GM12878 (cell line): Measurements from ENCODE around the gene FEM1B. TPM values are rescaled to one million over a fixed set of nuclear protein-coding genes. Genes with fewer than 3 reads are reported as not detected.

Experiments used
- ATAC-seq: fragments of 200-7000 bp; cut with Tn5 transposase; 3 replicates; pipeline ENCODE4 v1.9.1; 2020; ENCODE audit warnings: mild to moderate bottlenecking, moderate library complexity
- BruUV-seq: library from RNA; stranded (reverse); fragments of 400-500 nt; replicated peaks from 2 replicates; lab custom pipeline; 2021; lab: Mats Ljungman, UMichigan
- CTCF ChIA-PET: fragments of 300-600 bp; sonication (Branson Sonifier 250); formaldehyde crosslinking; extraction: SDS; loops from one replicate; lab custom pipeline; 2021; ENCODE audit warnings: inconsistent platforms; lab: Yijun Ruan, JAX
- POLR2A ChIA-PET: fragments of 350-600 bp; formaldehyde crosslinking; extraction: SDS; loops from one replicate; lab custom pipeline; 2021; ENCODE audit warnings: inconsistent platforms; lab: Charles Lee
- RAD21 ChIA-PET: fragments of 300-600 bp; sonication (Branson Sonifier 250); formaldehyde crosslinking; loops from one replicate; lab custom pipeline; 2023; ENCODE audit warnings: antibody characterized with exemption; ENCODE audit not compliant: unreplicated experiment; lab: Charles Lee
- SMC1A ChIA-PET: fragments of 300-600 bp; sonication (Branson Sonifier 250); formaldehyde crosslinking; loops from one replicate; lab custom pipeline; 2023; ENCODE audit not compliant: unreplicated experiment, uncharacterized antibody; lab: Charles Lee
- DNase-seq: peaks from one replicate; pipeline ENCODE4 v3.0.0-alpha.2; 2011; ENCODE audit warnings: low read depth, low spot score
- FAIRE-seq: peaks from 3 replicates; lab custom pipeline; 2011; peaks lifted over from hg19 to GRCh38; lab: Jason Lieb, UNC
- H2AFZ ChIP-seq: 2 replicates; pipeline ENCODE4 v1.6.0; 2011; ENCODE audit warnings: low read depth, low read length, control low read depth; ENCODE audit not compliant: control insufficient read depth
- H3K27ac ChIP-seq: 2 replicates; pipeline ENCODE4 v1.5.1; 2011; ENCODE audit warnings: control low read depth; ENCODE audit not compliant: control insufficient read depth, insufficient read depth
- H3K27me3 ChIP-seq, 2 experiments: replicated peaks in 1 of 2; 2 replicates each; pipeline versions ENCODE4 v1.6.0 to v1.6.1; 2011; ENCODE audit warnings: low read length in 1 of 2; ENCODE audit not compliant: control insufficient read depth in 2 of 2, insufficient read depth in 2 of 2
- H3K36me3 ChIP-seq, 2 experiments: 2 replicates each; pipeline ENCODE4 v1.5.1; 2011; ENCODE audit warnings: low read length in 1 of 2; ENCODE audit not compliant: control insufficient read depth in 2 of 2, insufficient read depth in 2 of 2
- H3K4me1 ChIP-seq: 2 replicates; pipeline ENCODE4 v1.6.1; 2011; ENCODE audit warnings: mild to moderate bottlenecking, low read length, moderate library complexity, mixed read lengths; ENCODE audit not compliant: control insufficient read depth, insufficient read depth
- H3K4me2 ChIP-seq: 2 replicates; pipeline ENCODE4 v1.6.0; 2011; ENCODE audit warnings: control low read depth; ENCODE audit not compliant: control insufficient read depth, insufficient read depth
- H3K4me3 ChIP-seq: fragments of 200-600 bp; sonication (generic); 2 replicates; pipeline ENCODE4 v1.5.1; 2016
- H3K79me2 ChIP-seq: 2 replicates; pipeline ENCODE4 v1.6.0; 2011; ENCODE audit warnings: low read length; ENCODE audit not compliant: control insufficient read depth, insufficient read depth
- H3K9ac ChIP-seq: 2 replicates; pipeline ENCODE4 v1.8.0; 2011; ENCODE audit warnings: low read length, control low read depth, mixed read lengths; ENCODE audit not compliant: control insufficient read depth, insufficient read depth
- H3K9me3 ChIP-seq: replicated peaks from 3 replicates; pipeline ENCODE4 v1.5.1; 2011; ENCODE audit warnings: mild to moderate bottlenecking, low read length; ENCODE audit not compliant: control insufficient read depth, insufficient read depth
- H4K20me1 ChIP-seq: 2 replicates; pipeline ENCODE4 v1.6.0; 2011; ENCODE audit not compliant: control insufficient read depth, insufficient read depth
- CREB1 ChIP-seq: IDR thresholded peaks from 2 replicates; pipeline ENCODE4 v1.6.1; 2012; ENCODE audit warnings: low read depth, mild to moderate bottlenecking, inconsistent platforms
- HDGF ChIP-seq: fragments of 450-650 bp; IDR thresholded peaks from 2 replicates; pipeline ENCODE4 v1.6.1; 2016; ENCODE audit warnings: antibody characterized with exemption
- MTA2 ChIP-seq: fragments of 450-650 bp; IDR thresholded peaks from 2 replicates; pipeline ENCODE4 v1.6.1; 2016; ENCODE audit warnings: low read depth, mild to moderate bottlenecking, moderate library complexity
- MYB ChIP-seq: fragments of 150-350 bp; IDR thresholded peaks from 2 replicates; pipeline ENCODE4 v1.6.1; 2014; ENCODE audit warnings: mild to moderate bottlenecking, low read depth, low read length, borderline replicate concordance
- PBX3 ChIP-seq: IDR thresholded peaks from 2 replicates; pipeline ENCODE4 v1.6.1; 2011; ENCODE audit warnings: mild to moderate bottlenecking, low read depth, low read length, moderate library complexity; ENCODE audit not compliant: insufficient replicate concordance
- RB1 ChIP-seq: fragments of 450-650 bp; formaldehyde crosslinking; IDR thresholded peaks from 2 replicates; pipeline ENCODE4 v1.6.1; 2017; ENCODE audit warnings: mild to moderate bottlenecking, borderline replicate concordance
- TCF12 ChIP-seq: IDR thresholded peaks from 2 replicates; pipeline ENCODE4 v1.6.1; 2011; ENCODE audit warnings: low read depth, mild to moderate bottlenecking, low read length
- WRNIP1 ChIP-seq: IDR thresholded peaks from 2 replicates; pipeline ENCODE4 v1.6.1; 2011; ENCODE audit warnings: low read depth, low read length, improper control_type of control experiment, borderline replicate concordance
- ZNF274 ChIP-seq: IDR thresholded peaks from one replicate; pipeline ENCODE4 v1.8.0; 2011; ENCODE audit not compliant: insufficient read length, insufficient read depth
- WGBS: methylation state at CpG from one replicate; pipeline ENCODE4 v1.1.6; 2016; ENCODE audit warnings: low lambda C conversion rate; ENCODE audit not compliant: insufficient replicate concordance, insufficient coverage; ENCODE audit errors: missing lambda C conversion rate; 5-methylcytosine and 5-hydroxymethylcytosine counted together
- in situ Hi-C: fragments of 300-500 bp; cut with MboI; formaldehyde crosslinking; loops from 9 replicates; pipeline ENCODE4 v1.14.3; 2018; ENCODE audit warnings: mixed read lengths
- intact Hi-C: fragments of 100-400 bp; cut with micrococcal nuclease; formaldehyde crosslinking; loops from one replicate; pipeline ENCODE4 v1.14.2; 2022; ENCODE audit not compliant: unreplicated experiment
- polyA plus RNA-seq, 11 experiments: library from polyadenylated mRNA; depleted of rRNA in 4 of 11; unstranded in 6 of 11; stranded (reverse) in 5 of 11; fragments of >200 nt; fragmentation: Nextera tagmentation in 4 of 11; fragmentation: Illumina TruSeq in 1 of 11; extraction: Ambion mirVana in 4 of 11; extraction: Trizol in 1 of 11; gene quantifications; 1 replicate in 1 of 11; 2 replicates in 10 of 11; pipeline versions ENCODE4 v1.2.1 to v1.2.3, GENCODE V29; 2011 to 2016; ENCODE audit warnings: inconsistent platforms in 2 of 11, missing spikeins in 2 of 11, low read depth in 1 of 11
- total RNA-seq, 4 experiments: library from RNA; depleted of rRNA in 3 of 4; stranded (reverse); fragments of >200 nt in 3 of 4; fragmentation: Illumina TruSeq in 1 of 4; extraction: Trizol in 1 of 4; gene quantifications; 2 replicates each; pipeline versions ENCODE4 v1.2.1 to v1.2.3, GENCODE V29; 2013 to 2021
- TF ChIP-seq, protein P1 (sequence below): IDR thresholded peaks from 2 replicates; pipeline ENCODE4 v1.6.1; 2012; ENCODE audit warnings: low read depth, low read length, improper control_type of control experiment
- TF ChIP-seq, protein P2 (sequence below): fragments of 450-650 bp; IDR thresholded peaks from 2 replicates; pipeline ENCODE4 v1.6.1; 2016; ENCODE audit warnings: mild to moderate bottlenecking

Gene FEM1B
- total and polyA plus RNA-seq, 10 of the 15 experiments (the other 5 are each of a cell fraction or from before 2014, with no cell fraction given) = 5.5 to 61.1 (median 18.2) TPM

GRCh38 chr15:68241088-68241935 lies 36.2 kb upstream of the FEM1B start:
- ChIA-PET CTCF (interaction anchor here (0.7 to 1.1 kb wide), 2 partner anchors 12 to 216 kb away, joined by 3 to 4 read pairs; no protein-coding TSS in a partner anchor), SMC1A (interaction anchor here (0.6 to 0.7 kb wide), 2 partner anchors 12 to 57 kb away, joined by 3 read pairs; no protein-coding TSS in a partner anchor), RAD21 (interaction anchor here (0.6 to 1.5 kb wide), 2 partner anchors 11 to 152 kb away, joined by 4 read pairs; no protein-coding TSS in a partner anchor), POLR2A (no interaction called here)
- DNase-seq (no peak), ATAC-seq (no peak), FAIRE-seq (no peak)
- 87% methylated on average over 5 of the region's 5 CpGs for WGBS
- intact Hi-C loops (no loop called here), in situ Hi-C loops (no loop called here)
- no peak overlapping the region for H3K4me3 ChIP-seq
- H3K36me3 ChIP-seq = no peaks in the 10 kb centered on the region
- H3K27ac ChIP-seq = no peak overlapping the region
- H3K4me2 ChIP-seq = no peak overlapping the region
- no peaks in the 10 kb centered on the region for H4K20me1 ChIP-seq
- no peak overlapping the region for H2AFZ ChIP-seq
- H3K4me1 ChIP-seq = no peaks in the 10 kb centered on the region
- H3K79me2 ChIP-seq = no peaks in the 10 kb centered on the region
- H3K9ac ChIP-seq = no peak overlapping the region
- BruUV-seq = no TSS peak
- no peaks in the 10 kb centered on the region; the same call in 1 of the 3 replicates for H3K9me3 ChIP-seq
- H3K27me3 ChIP-seq = no peaks in the 10 kb centered on the region
- no peak for TF ChIP-seq WRNIP1
- TF ChIP-seq, protein P1, sequence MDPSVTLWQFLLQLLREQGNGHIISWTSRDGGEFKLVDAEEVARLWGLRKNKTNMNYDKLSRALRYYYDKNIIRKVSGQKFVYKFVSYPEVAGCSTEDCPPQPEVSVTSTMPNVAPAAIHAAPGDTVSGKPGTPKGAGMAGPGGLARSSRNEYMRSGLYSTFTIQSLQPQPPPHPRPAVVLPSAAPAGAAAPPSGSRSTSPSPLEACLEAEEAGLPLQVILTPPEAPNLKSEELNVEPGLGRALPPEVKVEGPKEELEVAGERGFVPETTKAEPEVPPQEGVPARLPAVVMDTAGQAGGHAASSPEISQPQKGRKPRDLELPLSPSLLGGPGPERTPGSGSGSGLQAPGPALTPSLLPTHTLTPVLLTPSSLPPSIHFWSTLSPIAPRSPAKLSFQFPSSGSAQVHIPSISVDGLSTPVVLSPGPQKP = no peak

- H3K27me3 ChIP-seq = no peaks in the 10 kb centered on the region
- ATAC-seq (no peak), FAIRE-seq (no peak), DNase-seq (no peak)
- no peak overlapping the region for H3K27ac ChIP-seq
- no peak overlapping the region for H3K9ac ChIP-seq
- WGBS = 83% methylated on average over 1 of the region's 1 CpG
- TF ChIP-seq TCF12 = no peak
- TF ChIP-seq CREB1 = no peak
- no peak for TF ChIP-seq MTA2
- no peak for TF ChIP-seq RB1
- TF ChIP-seq HDGF = no peak
- TF ChIP-seq, protein P2, sequence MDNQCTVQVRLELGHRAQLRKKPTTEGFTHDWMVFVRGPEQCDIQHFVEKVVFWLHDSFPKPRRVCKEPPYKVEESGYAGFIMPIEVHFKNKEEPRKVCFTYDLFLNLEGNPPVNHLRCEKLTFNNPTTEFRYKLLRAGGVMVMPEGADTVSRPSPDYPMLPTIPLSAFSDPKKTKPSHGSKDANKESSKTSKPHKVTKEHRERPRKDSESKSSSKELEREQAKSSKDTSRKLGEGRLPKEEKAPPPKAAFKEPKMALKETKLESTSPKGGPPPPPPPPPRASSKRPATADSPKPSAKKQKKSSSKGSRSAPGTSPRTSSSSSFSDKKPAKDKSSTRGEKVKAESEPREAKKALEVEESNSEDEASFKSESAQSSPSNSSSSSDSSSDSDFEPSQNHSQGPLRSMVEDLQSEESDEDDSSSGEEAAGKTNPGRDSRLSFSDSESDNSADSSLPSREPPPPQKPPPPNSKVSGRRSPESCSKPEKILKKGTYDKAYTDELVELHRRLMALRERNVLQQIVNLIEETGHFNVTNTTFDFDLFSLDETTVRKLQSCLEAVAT = no peak
- TF ChIP-seq PBX3 = no peak
- TF ChIP-seq ZNF274 = no peak
- no peak for TF ChIP-seq MYB
- H3K36me3 ChIP-seq = no peaks in the 10 kb centered on the region
- no peak overlapping the region for H3K4me2 ChIP-seq
- CTCF ChIA-PET = interaction anchor here (2.6 kb wide), 1 partner anchor 9 kb away, joined by 11 read pairs; no protein-coding TSS in a partner anchor
- RAD21 ChIA-PET = no interaction called here
- no peaks in the 10 kb centered on the region for H4K20me1 ChIP-seq
- POLR2A ChIA-PET = no interaction called here
- SMC1A ChIA-PET = interaction anchor here (1.0 kb wide), 1 partner anchor 9 kb away, joined by 3 read pairs; no protein-coding TSS in a partner anchor
- no peaks in the 10 kb centered on the region for H3K4me1 ChIP-seq
- no peaks in the 10 kb centered on the region for H3K79me2 ChIP-seq
- no peak overlapping the region for H3K4me3 ChIP-seq
- in situ Hi-C loops = no loop called here
- H3K9me3 ChIP-seq = no peaks in the 10 kb centered on the region; the same call in 1 of the 3 replicates
- intact Hi-C loops = no loop called here
- H2AFZ ChIP-seq = no peak overlapping the region
- no TSS peak for BruUV-seq
Measured at GRCh38 chr15:68244235-68244634, 33.3 kb upstream of the FEM1B start.
